Measurements from ENCODE around the gene HDAC8. TPM values are rescaled to one million over a fixed set of nuclear protein-coding genes. Genes with fewer than 3 reads are reported as not detected.

Gene HDAC8
- total RNA-seq, 1 experiment from 2014 or later = 33.5 TPM

DNA sequence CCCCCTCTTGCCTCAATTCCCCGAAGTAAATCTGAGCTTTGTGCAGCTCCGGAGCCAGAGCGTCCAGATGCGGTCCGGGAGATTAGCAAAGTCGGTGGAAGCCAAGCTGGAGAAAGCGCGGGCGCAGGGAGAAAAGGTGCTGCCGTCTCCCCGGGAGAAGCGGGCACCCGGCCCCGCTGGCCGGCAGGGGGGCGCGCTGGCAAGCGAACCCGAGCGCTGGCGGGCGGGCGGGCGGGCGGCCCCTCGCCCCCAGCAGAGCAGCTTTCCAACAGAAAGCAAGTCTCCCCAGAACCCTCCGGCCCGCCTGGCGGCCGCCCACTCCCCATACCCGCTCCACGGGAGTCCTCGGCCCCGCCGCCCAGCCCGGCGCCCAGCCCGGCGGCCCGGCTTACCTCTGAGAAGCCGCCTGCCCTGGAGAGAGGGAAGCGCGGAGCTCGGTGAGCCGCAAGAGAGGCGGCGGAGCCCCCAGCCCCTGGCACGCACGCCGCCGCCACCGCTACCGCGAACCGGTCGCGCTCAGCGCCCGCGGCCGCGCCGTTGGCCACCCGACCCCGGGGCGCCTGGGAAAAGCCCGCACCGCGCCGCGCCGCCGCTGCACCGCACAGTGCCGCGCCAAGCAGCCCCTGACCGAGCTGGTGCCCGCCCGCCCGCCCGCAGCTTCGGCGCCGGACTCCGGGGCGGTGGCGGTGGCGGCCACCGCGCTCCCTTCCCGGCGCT is 266.4 kb downstream of the HDAC8 start:
- POLR2A ChIA-PET = interaction anchor here (0.7 kb wide), 1 partner anchor 16 kb away, joined by 4 read pairs; no protein-coding TSS in a partner anchor
- no peaks in the 10 kb centered on the region for H3K9me3 ChIP-seq (ENCODE audit: control insufficient read depth, insufficient read depth, low read depth, low read length)
- H3K4me3 ChIP-seq (ENCODE audit: low read depth in 2 of 2, low read length in 2 of 2) = peak overlapping the region; percentile 44 to 62
- intact Hi-C loops (cut with micrococcal nuclease; ENCODE audit: unreplicated experiment) (no loop called here), in situ Hi-C loops (cut with HindIII; ENCODE audit: low pct_unique_long_range_greater_than_20kb, low sequenced_read_pairs) (no loop called here)
- CTCF ChIA-PET = interaction anchor here (0.6 kb wide), 2 partner anchors 125 to 174 kb away, joined by 3 to 4 read pairs; partner anchors contain the start of gene RTL5
- H3K4me1 ChIP-seq (ENCODE audit: control insufficient read depth, insufficient read depth, low read length) = peaks cover 4% of the 10 kb centered on the region
- H3K27me3 ChIP-seq (ENCODE audit: control insufficient read depth, insufficient read depth, low read length) = no peaks in the 10 kb centered on the region; the same call in 1 of the 2 replicates
- no TSS peak for BruUV-seq (replicated peaks)
- no peaks in the 10 kb centered on the region for H3K36me3 ChIP-seq (ENCODE audit: control insufficient read depth, insufficient read depth, low read length)
- H3K27ac ChIP-seq (ENCODE audit: low read length) = no peak overlapping the region
- ATAC-seq (peak; percentile 31), DNase-seq (ENCODE audit: low read depth, low spot score) (no peak)
- TF ChIP-seq, protein P1, sequence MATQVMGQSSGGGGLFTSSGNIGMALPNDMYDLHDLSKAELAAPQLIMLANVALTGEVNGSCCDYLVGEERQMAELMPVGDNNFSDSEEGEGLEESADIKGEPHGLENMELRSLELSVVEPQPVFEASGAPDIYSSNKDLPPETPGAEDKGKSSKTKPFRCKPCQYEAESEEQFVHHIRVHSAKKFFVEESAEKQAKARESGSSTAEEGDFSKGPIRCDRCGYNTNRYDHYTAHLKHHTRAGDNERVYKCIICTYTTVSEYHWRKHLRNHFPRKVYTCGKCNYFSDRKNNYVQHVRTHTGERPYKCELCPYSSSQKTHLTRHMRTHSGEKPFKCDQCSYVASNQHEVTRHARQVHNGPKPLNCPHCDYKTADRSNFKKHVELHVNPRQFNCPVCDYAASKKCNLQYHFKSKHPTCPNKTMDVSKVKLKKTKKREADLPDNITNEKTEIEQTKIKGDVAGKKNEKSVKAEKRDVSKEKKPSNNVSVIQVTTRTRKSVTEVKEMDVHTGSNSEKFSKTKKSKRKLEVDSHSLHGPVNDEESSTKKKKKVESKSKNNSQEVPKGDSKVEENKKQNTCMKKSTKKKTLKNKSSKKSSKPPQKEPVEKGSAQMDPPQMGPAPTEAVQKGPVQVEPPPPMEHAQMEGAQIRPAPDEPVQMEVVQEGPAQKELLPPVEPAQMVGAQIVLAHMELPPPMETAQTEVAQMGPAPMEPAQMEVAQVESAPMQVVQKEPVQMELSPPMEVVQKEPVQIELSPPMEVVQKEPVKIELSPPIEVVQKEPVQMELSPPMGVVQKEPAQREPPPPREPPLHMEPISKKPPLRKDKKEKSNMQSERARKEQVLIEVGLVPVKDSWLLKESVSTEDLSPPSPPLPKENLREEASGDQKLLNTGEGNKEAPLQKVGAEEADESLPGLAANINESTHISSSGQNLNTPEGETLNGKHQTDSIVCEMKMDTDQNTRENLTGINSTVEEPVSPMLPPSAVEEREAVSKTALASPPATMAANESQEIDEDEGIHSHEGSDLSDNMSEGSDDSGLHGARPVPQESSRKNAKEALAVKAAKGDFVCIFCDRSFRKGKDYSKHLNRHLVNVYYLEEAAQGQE (IDR thresholded peaks at IDR 0.05; ENCODE audit: insufficient read depth in 1 of 2, low read depth in 2 of 2, low read length in 1 of 2) = no peak
- no peak for TF ChIP-seq POLR2AphosphoS5 (IDR thresholded peaks at IDR 0.05; ENCODE audit: low read depth, low read length)
- no peak for TF ChIP-seq TCF7L2 (IDR thresholded peaks at IDR 0.05; ENCODE audit: low read depth, low read length)
- no peak for TF ChIP-seq SIN3A (IDR thresholded peaks at IDR 0.05; ENCODE audit: borderline replicate concordance, insufficient read depth, low read depth, low read length)
- TF ChIP-seq, protein P2, sequence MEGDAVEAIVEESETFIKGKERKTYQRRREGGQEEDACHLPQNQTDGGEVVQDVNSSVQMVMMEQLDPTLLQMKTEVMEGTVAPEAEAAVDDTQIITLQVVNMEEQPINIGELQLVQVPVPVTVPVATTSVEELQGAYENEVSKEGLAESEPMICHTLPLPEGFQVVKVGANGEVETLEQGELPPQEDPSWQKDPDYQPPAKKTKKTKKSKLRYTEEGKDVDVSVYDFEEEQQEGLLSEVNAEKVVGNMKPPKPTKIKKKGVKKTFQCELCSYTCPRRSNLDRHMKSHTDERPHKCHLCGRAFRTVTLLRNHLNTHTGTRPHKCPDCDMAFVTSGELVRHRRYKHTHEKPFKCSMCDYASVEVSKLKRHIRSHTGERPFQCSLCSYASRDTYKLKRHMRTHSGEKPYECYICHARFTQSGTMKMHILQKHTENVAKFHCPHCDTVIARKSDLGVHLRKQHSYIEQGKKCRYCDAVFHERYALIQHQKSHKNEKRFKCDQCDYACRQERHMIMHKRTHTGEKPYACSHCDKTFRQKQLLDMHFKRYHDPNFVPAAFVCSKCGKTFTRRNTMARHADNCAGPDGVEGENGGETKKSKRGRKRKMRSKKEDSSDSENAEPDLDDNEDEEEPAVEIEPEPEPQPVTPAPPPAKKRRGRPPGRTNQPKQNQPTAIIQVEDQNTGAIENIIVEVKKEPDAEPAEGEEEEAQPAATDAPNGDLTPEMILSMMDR (IDR thresholded peaks at IDR 0.05) = no peak; the same call in 1 of the 2 replicates

DNA sequence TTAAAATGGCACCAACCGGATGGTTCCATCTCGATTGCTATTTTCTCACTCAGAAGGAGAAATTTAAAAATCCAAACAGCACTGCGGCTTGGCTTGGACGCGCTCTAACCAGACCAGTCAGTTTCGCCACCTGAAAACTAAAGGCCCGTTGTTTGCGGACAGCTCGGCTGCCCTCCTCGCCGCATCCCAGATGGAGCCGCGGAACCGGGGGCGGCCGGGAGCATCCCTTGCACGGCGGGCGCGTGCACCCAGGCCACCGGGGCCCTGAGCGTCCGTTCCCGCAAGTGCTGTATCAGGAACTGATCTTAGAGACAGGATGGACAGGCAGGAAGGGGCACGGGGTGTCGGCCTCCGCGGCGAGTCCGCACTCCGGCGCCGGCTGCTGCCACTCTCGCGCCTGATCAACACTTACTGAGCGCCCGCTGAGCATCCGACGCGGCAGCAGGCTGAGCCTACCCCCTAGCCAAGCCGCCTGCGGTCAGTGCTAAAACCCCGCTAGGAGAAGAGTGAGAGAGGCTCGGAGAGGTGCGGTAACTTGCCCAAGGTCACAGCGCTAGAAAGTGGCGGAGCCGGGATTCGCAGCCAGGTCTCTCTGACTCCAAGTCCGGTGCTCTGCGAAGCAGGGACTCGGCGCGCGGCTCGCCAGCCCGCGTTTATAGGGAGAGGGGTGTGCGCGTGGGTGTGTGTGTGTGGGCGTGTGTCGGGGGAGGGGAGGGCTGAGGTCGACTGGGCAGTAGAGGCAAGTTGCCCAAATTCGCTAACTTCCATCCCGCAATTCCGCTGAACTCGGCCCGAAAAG is 267.2 kb downstream of the HDAC8 start, which contains the start of gene CITED1:
TSS of gene CITED1 (minus strand) at position 629 of the 799 bp plus-strand sequence. CDS start 3,045 bp downstream, outside the sequence.
- Histone ChIP-seq H3K27me3 (ENCODE audit: control insufficient read depth, insufficient read depth, low read length) (no peaks in the 10 kb centered on the region; the same call in 1 of the 2 replicates), H3K9me3 (ENCODE audit: control insufficient read depth, insufficient read depth, low read depth, low read length) (no peaks in the 10 kb centered on the region), H3K4me3 (ENCODE audit: low read depth in 2 of 2, low read length in 2 of 2) (peak within 1 kb of the TSS; percentile 44 to 62), H3K27ac (ENCODE audit: low read length) (no peak within 1 kb of the TSS), H3K4me1 (ENCODE audit: control insufficient read depth, insufficient read depth, low read length) (peaks cover 4% of the 10 kb centered on the region), H3K36me3 (ENCODE audit: control insufficient read depth, insufficient read depth, low read length) (no peaks in the 10 kb centered on the region)
- ChIA-PET CTCF (interaction anchor here (0.6 kb wide), 2 partner anchors 124 to 174 kb away, joined by 3 to 4 read pairs; partner anchors contain the start of gene RTL5), POLR2A (no interaction called here)
- no TSS peak for BruUV-seq (replicated peaks)
- DNase-seq (ENCODE audit: low read depth, low spot score) = no peak
- TF ChIP-seq SIN3A (IDR thresholded peaks at IDR 0.05; ENCODE audit: borderline replicate concordance, insufficient read depth, low read depth, low read length) (no peak), POLR2AphosphoS5 (IDR thresholded peaks at IDR 0.05; ENCODE audit: low read depth, low read length) (no peak), TCF7L2 (IDR thresholded peaks at IDR 0.05; ENCODE audit: low read depth, low read length) (no peak)
- TF ChIP-seq, protein P2 (IDR thresholded peaks at IDR 0.05) = no peak
- in situ Hi-C loops (cut with HindIII; ENCODE audit: low pct_unique_long_range_greater_than_20kb, low sequenced_read_pairs) (no loop called here), intact Hi-C loops (cut with micrococcal nuclease; ENCODE audit: unreplicated experiment) (no loop called here)
- ATAC-seq = peak; percentile 34
